Sigmoid colon (tissue), 7 donors: Measurements from ENCODE around the gene OR1J2. TPM values are rescaled to one million over a fixed set of nuclear protein-coding genes. Genes with fewer than 3 reads are reported as not detected.

Source experiments
- DNase-seq: peaks from one replicate; pipeline ENCODE4 v3.0.0-alpha.2; 2019
- H3K27ac ChIP-seq, 4 donors: fragments of 200-600 bp; sonication (generic); one replicate each; pipeline ENCODE4 v1.5.1; 2016 to 2019; ENCODE audit warnings: mild to moderate bottlenecking in 1 of 4
- H3K27me3 ChIP-seq, 3 donors: fragments of 200-600 bp; sonication (generic); one replicate each; pipeline ENCODE4 v1.5.1; 2019; ENCODE audit warnings: mild to moderate bottlenecking in 1 of 3
- H3K36me3 ChIP-seq, 4 donors: fragments of 200-600 bp; sonication (generic); one replicate each; pipeline ENCODE4 v1.5.1; 2016 to 2019
- H3K4me1 ChIP-seq, 4 donors: fragments of 200-600 bp; sonication (generic); one replicate each; pipeline ENCODE4 v1.5.1; 2017 to 2019
- H3K4me3 ChIP-seq, 4 donors: fragments of 200-600 bp; sonication (generic); one replicate each; pipeline ENCODE4 v1.5.1; 2017 to 2019; ENCODE audit warnings: mild to moderate bottlenecking in 2 of 4, moderate library complexity in 1 of 4
- H3K9me3 ChIP-seq, 4 donors: fragments of 200-600 bp in 3 of 4; sonication (generic) in 3 of 4; one replicate each; pipeline versions ENCODE4 v1.5.1 to v1.6.1; 2013 to 2019
- EP300 ChIP-seq, 4 donors: sonication (generic); formaldehyde crosslinking; IDR thresholded peaks; one replicate each; pipeline ENCODE4 v1.6.1; 2017; ENCODE audit warnings: antibody characterized with exemption in 4 of 4
- POLR2A ChIP-seq, 2 donors: fragments of 450-650 bp; IDR thresholded peaks; one replicate each; pipeline ENCODE4 v1.6.1; 2016; ENCODE audit warnings: antibody characterized with exemption in 2 of 2, mild to moderate bottlenecking in 2 of 2, moderate library complexity in 2 of 2
- POLR2AphosphoS5 ChIP-seq, 4 donors: sonication (generic); formaldehyde crosslinking; IDR thresholded peaks; one replicate each; pipeline ENCODE4 v1.6.1; 2017; ENCODE audit warnings: antibody characterized with exemption in 4 of 4
- WGBS, 2 donors: extraction: QIAGEN DNeasy Blood & Tissue Kit; methylation state at CpG; one replicate each; pipeline ENCODE4 v1.1.7; 2013; 5-methylcytosine and 5-hydroxymethylcytosine counted together
- intact Hi-C: fragments of 100-400 bp; cut with DNase I; formaldehyde crosslinking; loops from one replicate; pipeline ENCODE4 v1.15.1; 2023
- polyA plus RNA-seq, 3 donors: library from polyadenylated mRNA; stranded (reverse); fragments of 200-250 nt; gene quantifications; one replicate each; pipeline ENCODE4 v1.2.3, GENCODE V29; 2013
- total RNA-seq, 4 donors: library from RNA; depleted of rRNA; stranded (reverse); fragments of >200 nt; gene quantifications; one replicate each; pipeline ENCODE4 v1.1.0, GENCODE V29; 2016
- TF ChIP-seq, protein P1 (sequence below), 4 experiments: fragments of 450-650 bp in 3 of 4; fragments of 200-600 bp in 1 of 4; IDR thresholded peaks; one replicate each; pipeline ENCODE4 v1.5.1; 2016 to 2019; ENCODE audit warnings: antibody characterized with exemption in 4 of 4, mild to moderate bottlenecking in 3 of 4, moderate library complexity in 2 of 4
- donor health status: healthy with polysubstance abuse.
- donor health status: Bipolar disorder and iron deficiency.
- donor health status: healthy.

The OR1J2 gene
- total and polyA plus RNA-seq, 7 donors, result 0.68 TPM; not detected in 6

DNA sequence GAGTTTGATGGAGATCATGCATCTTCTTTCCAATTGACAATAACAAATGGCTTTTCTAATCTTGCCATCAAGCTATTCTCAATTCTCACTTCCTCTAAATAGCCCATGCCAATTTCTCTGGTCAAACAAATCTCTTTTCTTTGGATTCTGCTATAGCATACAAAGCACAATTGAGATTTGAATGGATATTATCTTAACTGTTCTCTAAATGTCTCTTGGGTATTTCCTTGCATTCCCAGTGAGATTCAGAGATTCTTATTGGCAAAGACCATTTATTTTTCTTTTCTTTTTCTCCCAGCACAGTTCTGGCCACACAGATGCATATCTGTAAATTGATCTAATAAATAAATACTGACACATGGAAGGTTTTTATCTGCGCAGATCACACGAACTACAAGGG lies 42.2 kb downstream of the OR1J2 start, which contains the start of gene OR1N2:
Gene OR1N2, plus strand, starts transcription at position 301 of the 400 bp plus-strand sequence. CDS start 100 bp downstream, outside the sequence.
- no peaks in the 10 kb centered on the region for H3K27me3 ChIP-seq
- TF ChIP-seq POLR2A (IDR thresholded peaks at IDR 0.05) (no peak), EP300 (IDR thresholded peaks at IDR 0.05) (no peak), POLR2AphosphoS5 (IDR thresholded peaks at IDR 0.05) (no peak)
- TF ChIP-seq, protein P1, sequence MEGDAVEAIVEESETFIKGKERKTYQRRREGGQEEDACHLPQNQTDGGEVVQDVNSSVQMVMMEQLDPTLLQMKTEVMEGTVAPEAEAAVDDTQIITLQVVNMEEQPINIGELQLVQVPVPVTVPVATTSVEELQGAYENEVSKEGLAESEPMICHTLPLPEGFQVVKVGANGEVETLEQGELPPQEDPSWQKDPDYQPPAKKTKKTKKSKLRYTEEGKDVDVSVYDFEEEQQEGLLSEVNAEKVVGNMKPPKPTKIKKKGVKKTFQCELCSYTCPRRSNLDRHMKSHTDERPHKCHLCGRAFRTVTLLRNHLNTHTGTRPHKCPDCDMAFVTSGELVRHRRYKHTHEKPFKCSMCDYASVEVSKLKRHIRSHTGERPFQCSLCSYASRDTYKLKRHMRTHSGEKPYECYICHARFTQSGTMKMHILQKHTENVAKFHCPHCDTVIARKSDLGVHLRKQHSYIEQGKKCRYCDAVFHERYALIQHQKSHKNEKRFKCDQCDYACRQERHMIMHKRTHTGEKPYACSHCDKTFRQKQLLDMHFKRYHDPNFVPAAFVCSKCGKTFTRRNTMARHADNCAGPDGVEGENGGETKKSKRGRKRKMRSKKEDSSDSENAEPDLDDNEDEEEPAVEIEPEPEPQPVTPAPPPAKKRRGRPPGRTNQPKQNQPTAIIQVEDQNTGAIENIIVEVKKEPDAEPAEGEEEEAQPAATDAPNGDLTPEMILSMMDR (IDR thresholded peaks at IDR 0.05), result no peak
- H3K4me1 ChIP-seq, result no peaks in the 10 kb centered on the region
- no peak within 1 kb of the TSS for H3K27ac ChIP-seq
- no peaks in the 10 kb centered on the region for H3K9me3 ChIP-seq
- H3K4me3 ChIP-seq, result no peak within 1 kb of the TSS
- H3K36me3 ChIP-seq, result no peaks in the 10 kb centered on the region
- no peak for DNase-seq
- WGBS, 2 donors, result 75 to 81% methylated on average over 2 of the region's 2 CpGs
- intact Hi-C loops, result no loop called here

Other genes starting within 250 kb of the OR1J2 start
- 10 to 100 TPM; 11.9 to 16.8 (median 13.0) TPM for gene RBM18, start 246.0 kb upstream of the OR1J2 start, total RNA-seq
- gene RBM18, start 246.0 kb upstream of the OR1J2 start, polyA plus RNA-seq, result 10 to 100 TPM in 2 of 3 donors, 1 to 10 TPM in 1; 8.2 to 11.8 (median 10.2) TPM
- gene MRRF, start 245.9 kb upstream of the OR1J2 start, total RNA-seq, result 10 to 100 TPM; 29.9 to 40.7 (median 33.9) TPM
- gene MRRF, start 245.9 kb upstream of the OR1J2 start, polyA plus RNA-seq, result 10 to 100 TPM; 38.2 to 46.7 (median 38.4) TPM
- 100 to 1,000 TPM in 2 of 4 donors, 10 to 100 TPM in 2; 72.6 to 150 (median 121) TPM for gene PTGS1, start 139.8 kb upstream of the OR1J2 start, total RNA-seq
- 10 to 100 TPM in 1 of 3 donors, 1 to 10 TPM in 2; 3.0 to 10.8 (median 4.2) TPM for gene PTGS1, start 139.8 kb upstream of the OR1J2 start, polyA plus RNA-seq
- not detected for gene OR1J1, start 32.9 kb upstream of the OR1J2 start, total RNA-seq
- gene OR1J1, start 32.9 kb upstream of the OR1J2 start, polyA plus RNA-seq, result not detected
- gene OR1J4, start 8.3 kb downstream of the OR1J2 start, total RNA-seq, result not detected
- not detected for gene OR1J4, start 8.3 kb downstream of the OR1J2 start, polyA plus RNA-seq
- not detected for gene OR1N1, start 16.5 kb downstream of the OR1J2 start, total RNA-seq
- not detected for gene OR1N1, start 16.5 kb downstream of the OR1J2 start, polyA plus RNA-seq
- not detected for gene OR1N2, start 42.3 kb downstream of the OR1J2 start, total RNA-seq
- gene OR1N2, start 42.3 kb downstream of the OR1J2 start, polyA plus RNA-seq, result not detected
- gene OR1L8, start 72.6 kb downstream of the OR1J2 start, total RNA-seq, result under 1 TPM in 1 of 4 donors, not detected in 3; 0.33 TPM
- not detected for gene OR1L8, start 72.6 kb downstream of the OR1J2 start, polyA plus RNA-seq
- gene OR1Q1, start 103.9 kb downstream of the OR1J2 start, total RNA-seq, result not detected
- gene OR1Q1, start 103.9 kb downstream of the OR1J2 start, polyA plus RNA-seq, result not detected
- gene OR1B1, start 146.8 kb downstream of the OR1J2 start, total RNA-seq, result not detected
- not detected for gene OR1B1, start 146.8 kb downstream of the OR1J2 start, polyA plus RNA-seq
- gene OR1L1, start 150.9 kb downstream of the OR1J2 start, total RNA-seq, result not detected
- gene OR1L1, start 150.9 kb downstream of the OR1J2 start, polyA plus RNA-seq, result not detected
- not detected for gene OR1L3, start 164.3 kb downstream of the OR1J2 start, total RNA-seq
- gene OR1L3, start 164.3 kb downstream of the OR1J2 start, polyA plus RNA-seq, result not detected
- not detected for gene OR1L4, start 213.2 kb downstream of the OR1J2 start, total RNA-seq
- gene OR1L4, start 213.2 kb downstream of the OR1J2 start, polyA plus RNA-seq, result not detected
- not detected for gene OR1L6, start 231.5 kb downstream of the OR1J2 start, total RNA-seq
- not detected for gene OR1L6, start 231.5 kb downstream of the OR1J2 start, polyA plus RNA-seq